Embryonic facial prominence (tissue), 1 donor: ENCODE data around the gene BRAT1.
"Not testable (repeated sequence)": the region's sequence is repeated elsewhere in the genome, so short reads cannot be mapped to it uniquely, and the experiment has no call there.

Experiments
- DNase-seq: peaks from one replicate; pipeline ENCODE4 v3.0.0-alpha.2; 2016; ENCODE audit errors: extremely low spot score

BRAT1 gene

GRCh38 chr7:2535872-2536627 is 19.3 kb downstream of the BRAT1 start:
- DNase-seq: not testable (repeated sequence)

GRCh38 chr7:2534214-2534613 is 21.1 kb downstream of the BRAT1 start:
- not testable (repeated sequence) for DNase-seq

GRCh38 chr7:2533566-2533965 is 21.8 kb downstream of the BRAT1 start:
- not testable (repeated sequence) for DNase-seq

- not testable (repeated sequence) for DNase-seq
Measured at GRCh38 chr7:2532816-2533215, 22.5 kb downstream of the BRAT1 start.

- not testable (repeated sequence) for DNase-seq
Measured at GRCh38 chr7:2532199-2532772, 23.0 kb downstream of the BRAT1 start.

GRCh38 chr7:2531796-2532110 is 23.6 kb downstream of the BRAT1 start:
- DNase-seq: not testable (repeated sequence)

- not testable (repeated sequence) for DNase-seq
Measured at GRCh38 chr7:2530994-2531795, 24.1 kb downstream of the BRAT1 start.

- DNase-seq: no peak
Measured at GRCh38 chr7:2530071-2530987, 25.0 kb downstream of the BRAT1 start.

- DNase-seq: no peak
Measured at GRCh38 chr7:2529161-2530070, 25.9 kb downstream of the BRAT1 start.

- no peak for DNase-seq
Measured at GRCh38 chr7:2528481-2529095, 26.7 kb downstream of the BRAT1 start.

GRCh38 chr7:2527505-2528467 is 27.5 kb downstream of the BRAT1 start:
- no peak for DNase-seq

GRCh38 chr7:2526659-2527504 is 28.4 kb downstream of the BRAT1 start:
- DNase-seq: no peak

GRCh38 chr7:2525658-2526630 is 29.4 kb downstream of the BRAT1 start:
- DNase-seq: no peak

- DNase-seq: no peak
Measured at GRCh38 chr7:2524808-2525657, 30.3 kb downstream of the BRAT1 start.

- DNase-seq: no peak
Measured at GRCh38 chr7:2523941-2524807, 31.1 kb downstream of the BRAT1 start.
